H9 (cell line): ENCODE results near the gene RNF220. TPM values are rescaled to one million over a fixed set of nuclear protein-coding genes. Genes with fewer than 3 reads are reported as not detected.

Experiments used
- DNase-seq: peaks from one replicate; pipeline ENCODE4 v3.0.0-alpha.2; 2017
- H2AFZ ChIP-seq: one replicate; pipeline ENCODE4 v1.6.1; 2013; ENCODE audit warnings: mild to moderate bottlenecking, low read length, control low read depth, moderate library complexity
- H2AK5ac ChIP-seq: 2 replicates; pipeline ENCODE4 v1.6.1; 2013; ENCODE audit warnings: low read length, control low read depth, mixed read lengths; ENCODE audit not compliant: insufficient read length
- H2BK120ac ChIP-seq: one replicate; pipeline ENCODE4 v1.6.1; 2013; ENCODE audit warnings: low read depth, mild to moderate bottlenecking, low read length, control low read depth, inconsistent platforms; ENCODE audit not compliant: poor library complexity, severe bottlenecking
- H2BK12ac ChIP-seq: 2 replicates; pipeline ENCODE4 v1.6.1; 2013; ENCODE audit warnings: low read length, control low read depth, mixed read lengths, low read depth; ENCODE audit not compliant: insufficient read length
- H2BK15ac ChIP-seq: 2 replicates; pipeline ENCODE4 v1.6.1; 2013; ENCODE audit warnings: low read depth, low read length, control low read depth
- H2BK20ac ChIP-seq: one replicate; pipeline ENCODE4 v1.6.1; 2013; ENCODE audit warnings: low read depth, mild to moderate bottlenecking, low read length, control low read depth, inconsistent platforms; ENCODE audit not compliant: poor library complexity, severe bottlenecking
- H2BK5ac ChIP-seq: 2 replicates; pipeline ENCODE4 v1.6.1; 2013; ENCODE audit warnings: low read length, control low read depth, mixed read lengths; ENCODE audit not compliant: insufficient read length
- H3K14ac ChIP-seq: 2 replicates; pipeline ENCODE4 v1.6.1; 2013; ENCODE audit warnings: low read length, control low read depth; ENCODE audit not compliant: insufficient read depth
- H3K18ac ChIP-seq: 2 replicates; pipeline ENCODE4 v1.6.1; 2013; ENCODE audit warnings: low read depth, mild to moderate bottlenecking, mixed read lengths, low read length, control low read depth; ENCODE audit not compliant: insufficient read length
- H3K23ac ChIP-seq: 2 replicates; pipeline ENCODE4 v1.6.1; 2013; ENCODE audit warnings: low read length, control low read depth, mixed read lengths, low read depth; ENCODE audit not compliant: insufficient read length
- H3K23me2 ChIP-seq: 2 replicates; pipeline ENCODE4 v1.6.1; 2013; ENCODE audit warnings: low read depth, mild to moderate bottlenecking, mixed read lengths, low read length, control low read depth; ENCODE audit not compliant: insufficient read length, poor library complexity, severe bottlenecking
- H3K27ac ChIP-seq: 2 replicates; pipeline ENCODE4 v1.5.1; 2013; ENCODE audit warnings: low read length, control low read depth, mixed read lengths, low read depth; ENCODE audit not compliant: insufficient read length
- H3K27me3 ChIP-seq: 2 replicates; pipeline ENCODE4 v1.6.1; 2013; ENCODE audit warnings: low read length, control low read depth, inconsistent platforms; ENCODE audit not compliant: insufficient read depth
- H3K4ac ChIP-seq: 2 replicates; pipeline ENCODE4 v1.6.1; 2013; ENCODE audit warnings: low read depth, mild to moderate bottlenecking, control low read depth, inconsistent platforms, low read length, moderate library complexity
- H3K4me1 ChIP-seq: 2 replicates; pipeline ENCODE4 v1.6.1; 2013; ENCODE audit warnings: low read length, control low read depth, inconsistent platforms; ENCODE audit not compliant: insufficient read depth
- H3K4me2 ChIP-seq: 2 replicates; pipeline ENCODE4 v1.6.1; 2013; ENCODE audit warnings: low read length, control low read depth, mixed read lengths; ENCODE audit not compliant: insufficient read length, insufficient read depth
- H3K56ac ChIP-seq: 2 replicates; pipeline ENCODE4 v1.6.1; 2013; ENCODE audit warnings: low read depth, mild to moderate bottlenecking, mixed read lengths, low read length, control low read depth; ENCODE audit not compliant: insufficient read length
- H3K79me1 ChIP-seq: 2 replicates; pipeline ENCODE4 v1.6.1; 2013; ENCODE audit warnings: low read depth, mild to moderate bottlenecking, moderate library complexity, low read length, control low read depth, inconsistent platforms; ENCODE audit not compliant: insufficient read depth, poor library complexity, severe bottlenecking
- H3K79me2 ChIP-seq: 2 replicates; pipeline ENCODE4 v1.6.1; 2013; ENCODE audit warnings: low read length, control low read depth, inconsistent platforms; ENCODE audit not compliant: insufficient read depth
- H3K9ac ChIP-seq: 2 replicates; pipeline ENCODE4 v1.6.1; 2013; ENCODE audit warnings: low read length, control low read depth, mixed read lengths; ENCODE audit not compliant: insufficient read length; ENCODE audit errors: extremely low read depth
- H3K9me3 ChIP-seq: one replicate; pipeline ENCODE4 v1.6.1; 2013; ENCODE audit warnings: low read depth, low read length, inconsistent platforms; ENCODE audit not compliant: control insufficient read depth
- H3T11ph ChIP-seq: one replicate; pipeline ENCODE4 v1.6.1; 2013; ENCODE audit warnings: mild to moderate bottlenecking, low read length, control low read depth, inconsistent platforms
- H4K20me1 ChIP-seq: one replicate; pipeline ENCODE4 v1.6.1; 2013; ENCODE audit not compliant: control insufficient read depth, insufficient read length, insufficient read depth
- H4K5ac ChIP-seq: 2 replicates; pipeline ENCODE4 v1.6.1; 2013; ENCODE audit warnings: low read depth, mild to moderate bottlenecking, mixed read lengths, low read length, control low read depth; ENCODE audit not compliant: insufficient read length
- H4K8ac ChIP-seq: replicated peaks from 2 replicates; pipeline ENCODE4 v1.6.1; 2013; ENCODE audit warnings: low read length, control low read depth, mixed read lengths, low read depth; ENCODE audit not compliant: insufficient read length
- H4K91ac ChIP-seq: 2 replicates; pipeline ENCODE4 v1.6.1; 2013; ENCODE audit warnings: low read depth, mild to moderate bottlenecking, moderate library complexity, mixed read lengths, low read length, control low read depth; ENCODE audit not compliant: insufficient read length
- H3K27ac Mint-ChIP-seq, 3 experiments: 2 replicates in 2 of 3; 3 replicates in 1 of 3; pipeline ENCODE4 v1.8.0; 2020 to 2021; ENCODE audit warnings: mixed read lengths in 3 of 3, mild to moderate bottlenecking in 1 of 3, moderate library complexity in 1 of 3
- H3K27me3 Mint-ChIP-seq: 2 replicates; pipeline ENCODE4 v1.8.0; 2021; ENCODE audit warnings: low read depth, mild to moderate bottlenecking, moderate library complexity, mixed read lengths
- H3K36me3 Mint-ChIP-seq, 3 experiments: 2 replicates in 2 of 3; 3 replicates in 1 of 3; pipeline ENCODE4 v1.8.0; 2020 to 2021; ENCODE audit warnings: low read depth in 3 of 3, mixed read lengths in 3 of 3; ENCODE audit not compliant: insufficient read depth in 1 of 3
- H3K4me1 Mint-ChIP-seq, 2 experiments: 2 replicates each; pipeline ENCODE4 v1.8.0; 2020; ENCODE audit warnings: mixed read lengths in 2 of 2
- H3K4me3 Mint-ChIP-seq, 2 experiments: 2 replicates in 1 of 2; 3 replicates in 1 of 2; pipeline ENCODE4 v1.8.0; 2020 to 2021; ENCODE audit warnings: mild to moderate bottlenecking in 2 of 2, mixed read lengths in 2 of 2, moderate library complexity in 1 of 2
- H3K9me3 Mint-ChIP-seq, 2 experiments: 2 replicates in 1 of 2; 3 replicates in 1 of 2; pipeline ENCODE4 v1.8.0; 2020; ENCODE audit warnings: mild to moderate bottlenecking in 2 of 2, mixed read lengths in 2 of 2, moderate library complexity in 1 of 2
- WGBS: extraction: QIAGEN DNeasy Blood & Tissue Kit; methylation state at CpG from one replicate; pipeline ENCODE4 v1.1.7; 2013; ENCODE audit warnings: missing lambda C conversion rate, low lambda C conversion rate, mixed read lengths; ENCODE audit not compliant: insufficient read length; ENCODE audit errors: extremely low coverage; 5-methylcytosine and 5-hydroxymethylcytosine counted together
- total RNA-seq: library from RNA; stranded (reverse); gene quantifications from 2 replicates; pipeline ENCODE4 v1.2.1, GENCODE V29; 2021
- TF ChIP-seq, protein P1 (sequence below): fragments of 200-600 bp; sonication (generic); conservative IDR thresholded peaks from 3 replicates; pipeline ENCODE4 v1.8.0; 2021; ENCODE audit warnings: antibody characterized with exemption, mild to moderate bottlenecking

RNF220 gene
- total RNA-seq, 1 experiment from 2014 or later, result 109 TPM

DNA sequence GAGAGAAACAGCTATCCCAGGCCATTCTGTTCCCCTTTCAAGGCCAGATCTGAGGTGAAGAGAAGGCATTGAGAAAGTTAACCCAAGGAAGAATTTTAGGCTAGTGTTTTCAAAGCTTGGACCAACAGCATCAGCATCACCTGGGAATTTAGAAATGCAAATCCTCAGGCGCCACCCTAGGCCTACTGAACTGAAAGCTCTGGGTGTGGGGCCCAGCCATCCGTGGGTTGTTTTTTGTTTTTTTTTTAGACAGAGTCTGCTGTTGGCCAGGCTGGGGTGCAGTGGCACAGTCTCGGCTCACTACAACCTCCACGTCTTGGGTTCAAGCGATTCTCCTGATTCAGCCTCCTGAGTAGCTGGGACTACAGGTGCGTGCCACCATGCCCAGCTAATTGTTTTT is 98.6 kb downstream of the RNF220 start:
- H4K91ac ChIP-seq, result no peak overlapping the region
- H3K4me1 Mint-ChIP-seq, result peaks cover 59 to 67% of the 10 kb centered on the region in 2 experiments
- H2BK120ac ChIP-seq, result no peak overlapping the region
- WGBS, result no CpG with 5 or more reads among the region's 6 CpGs
- peaks cover 65% of the 10 kb centered on the region for H3K27me3 Mint-ChIP-seq
- H4K8ac ChIP-seq, result no peak overlapping the region
- no peaks in the 10 kb centered on the region; a peak in 1 of 7 replicates for H3K36me3 Mint-ChIP-seq
- peaks cover 6% of the 10 kb centered on the region; the same call in 1 of the 2 replicates for H3K27me3 ChIP-seq
- H3K27ac ChIP-seq, result no peak overlapping the region
- no peak overlapping the region for H3K9ac ChIP-seq
- H3K79me2 ChIP-seq, result no peaks in the 10 kb centered on the region
- no peak overlapping the region for H3K18ac ChIP-seq
- no peak overlapping the region for H3K4ac ChIP-seq
- H3K4me3 Mint-ChIP-seq, result no peak overlapping the region
- H3K56ac ChIP-seq, result no peak overlapping the region
- TF ChIP-seq, protein P1, sequence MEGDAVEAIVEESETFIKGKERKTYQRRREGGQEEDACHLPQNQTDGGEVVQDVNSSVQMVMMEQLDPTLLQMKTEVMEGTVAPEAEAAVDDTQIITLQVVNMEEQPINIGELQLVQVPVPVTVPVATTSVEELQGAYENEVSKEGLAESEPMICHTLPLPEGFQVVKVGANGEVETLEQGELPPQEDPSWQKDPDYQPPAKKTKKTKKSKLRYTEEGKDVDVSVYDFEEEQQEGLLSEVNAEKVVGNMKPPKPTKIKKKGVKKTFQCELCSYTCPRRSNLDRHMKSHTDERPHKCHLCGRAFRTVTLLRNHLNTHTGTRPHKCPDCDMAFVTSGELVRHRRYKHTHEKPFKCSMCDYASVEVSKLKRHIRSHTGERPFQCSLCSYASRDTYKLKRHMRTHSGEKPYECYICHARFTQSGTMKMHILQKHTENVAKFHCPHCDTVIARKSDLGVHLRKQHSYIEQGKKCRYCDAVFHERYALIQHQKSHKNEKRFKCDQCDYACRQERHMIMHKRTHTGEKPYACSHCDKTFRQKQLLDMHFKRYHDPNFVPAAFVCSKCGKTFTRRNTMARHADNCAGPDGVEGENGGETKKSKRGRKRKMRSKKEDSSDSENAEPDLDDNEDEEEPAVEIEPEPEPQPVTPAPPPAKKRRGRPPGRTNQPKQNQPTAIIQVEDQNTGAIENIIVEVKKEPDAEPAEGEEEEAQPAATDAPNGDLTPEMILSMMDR, result no peak
- no peak overlapping the region for H2AK5ac ChIP-seq
- peaks cover 15% of the 10 kb centered on the region; the same call in 1 of the 2 replicates for H3K4me1 ChIP-seq
- H2BK5ac ChIP-seq, result no peak overlapping the region
- no peak overlapping the region for H2AFZ ChIP-seq
- no peak overlapping the region for H3K4me2 ChIP-seq
- H3K79me1 ChIP-seq, result no peaks in the 10 kb centered on the region
- H2BK12ac ChIP-seq, result no peak overlapping the region
- no peak overlapping the region for H3K14ac ChIP-seq
- no peak for DNase-seq
- H4K5ac ChIP-seq, result no peak overlapping the region
- H2BK15ac ChIP-seq, result no peak overlapping the region
- H3K9me3 ChIP-seq, result no peaks in the 10 kb centered on the region
- no peaks in the 10 kb centered on the region for H4K20me1 ChIP-seq
- no peak overlapping the region for H3K23ac ChIP-seq
- no peaks in the 10 kb centered on the region; a peak in 1 of 5 replicates for H3K9me3 Mint-ChIP-seq
- no peak overlapping the region for H3T11ph ChIP-seq
- no peak overlapping the region for H3K27ac Mint-ChIP-seq
- no peak overlapping the region for H2BK20ac ChIP-seq
- peaks cover 10% of the 10 kb centered on the region for H3K23me2 ChIP-seq
